HepG2 (cell line): Measurements from ENCODE around the gene TXNRD2. TPM values are rescaled to one million over a fixed set of nuclear protein-coding genes. Genes with fewer than 3 reads are reported as not detected.
A peak's percentile ranks its signal among the peaks of the same experiment; 100 is the strongest.

Experiments
- CBX2 ChIP-seq, 2 experiments: fragments of 200-600 bp in 1 of 2; sonication (generic); formaldehyde crosslinking in 1 of 2; IDR thresholded peaks; 2 replicates each; pipeline versions ENCODE4 v1.7.0 to v1.8.1; 2018 to 2022; ENCODE audit warnings: low read depth in 2 of 2, low read length in 1 of 2, mild to moderate bottlenecking in 1 of 2, missing genetic modification reagents in 1 of 2
- CHCHD3 ChIP-seq: sonication (generic); formaldehyde crosslinking; IDR thresholded peaks from 2 replicates; pipeline ENCODE4 v1.8.0; 2022; ENCODE audit warnings: mild to moderate bottlenecking, missing genetic modification reagents, moderate library complexity
- CREB1 ChIP-seq, 2 experiments: fragments of 450-650 bp in 1 of 2; IDR thresholded peaks; 2 replicates each; pipeline ENCODE4 v1.6.1; 2016 to 2017; ENCODE audit warnings: control low read depth in 1 of 2, mild to moderate bottlenecking in 1 of 2, missing compliant biosample characterization in 1 of 2, missing genetic modification characterization in 1 of 2
- POLR2AphosphoS5 ChIP-seq: IDR thresholded peaks from 2 replicates; pipeline ENCODE4 v1.6.1; 2012; ENCODE audit warnings: low read depth, low read length
- RXRB ChIP-seq: IDR thresholded peaks from 2 replicates; pipeline ENCODE4 v1.6.1; 2016; ENCODE audit warnings: borderline replicate concordance, missing genetic modification reagents, missing compliant biosample characterization
- SIN3A ChIP-seq: IDR thresholded peaks from 2 replicates; pipeline ENCODE4 v1.6.1; 2011; ENCODE audit warnings: low read depth, mild to moderate bottlenecking, control low read depth, low read length, borderline replicate concordance
- SMC3 ChIP-seq: IDR thresholded peaks from 2 replicates; pipeline ENCODE4 v1.6.1; 2011; ENCODE audit warnings: low read length, improper control_type of control experiment
- TEAD2 ChIP-seq: sonication (generic); formaldehyde crosslinking; IDR thresholded peaks from 2 replicates; pipeline ENCODE4 v1.9.0; 2021; ENCODE audit warnings: missing genetic modification reagents
- ZMYM3 ChIP-seq: sonication (generic); formaldehyde crosslinking; IDR thresholded peaks from 2 replicates; pipeline ENCODE4 v1.5.1; 2020; ENCODE audit warnings: mild to moderate bottlenecking, missing genetic modification reagents
- ZNF124 ChIP-seq: sonication (generic); formaldehyde crosslinking; IDR thresholded peaks from 2 replicates; pipeline ENCODE4 v1.4.0; 2020; ENCODE audit warnings: missing genetic modification reagents
- ZNF557 ChIP-seq: sonication (generic); formaldehyde crosslinking; IDR thresholded peaks from 2 replicates; pipeline ENCODE4 v1.4.0; 2020; ENCODE audit warnings: missing genetic modification reagents
- ZNF563 ChIP-seq: sonication (generic); formaldehyde crosslinking; IDR thresholded peaks from 2 replicates; pipeline ENCODE4 v1.8.0; 2022; ENCODE audit warnings: mild to moderate bottlenecking, moderate library complexity, missing genetic modification reagents
- ZNF768 ChIP-seq: sonication (generic); formaldehyde crosslinking; IDR thresholded peaks from 2 replicates; pipeline ENCODE4 v1.4.0; 2020; ENCODE audit warnings: missing genetic modification reagents
- polyA plus RNA-seq, 8 experiments: library from polyadenylated mRNA; depleted of rRNA in 3 of 8; stranded (reverse) in 7 of 8; unstranded in 1 of 8; fragments of >200 nt; fragmentation: Illumina TruSeq in 4 of 8; extraction: Trizol in 4 of 8; gene quantifications; 2 replicates each; pipeline versions ENCODE4 v1.2.1 to v1.2.3, GENCODE V29; 2011 to 2016; ENCODE audit warnings: low read depth in 4 of 8, missing spikeins in 1 of 8, mixed read lengths in 1 of 8; ENCODE audit not compliant: insufficient read depth in 1 of 8
- total RNA-seq, 5 experiments: library from RNA; depleted of rRNA; stranded (reverse); fragments of >200 nt; fragmentation: Illumina TruSeq; extraction: Trizol; gene quantifications; 2 replicates each; pipeline ENCODE4 v1.2.3, GENCODE V29; 2016; ENCODE audit warnings: low read depth in 1 of 5
- TF ChIP-seq, protein P1 (sequence below): sonication (generic); formaldehyde crosslinking; IDR thresholded peaks from 2 replicates; pipeline ENCODE4 v1.8.0; 2022; ENCODE audit warnings: mild to moderate bottlenecking, missing genetic modification reagents
- TF ChIP-seq, protein P2 (sequence below): IDR thresholded peaks from 2 replicates; pipeline ENCODE4 v1.6.1; 2012; ENCODE audit warnings: inconsistent platforms
- TF ChIP-seq, protein P3 (sequence below): sonication (generic); formaldehyde crosslinking; IDR thresholded peaks from 2 replicates; pipeline ENCODE4 v1.5.0; 2020; ENCODE audit warnings: missing genetic modification reagents
- TF ChIP-seq, protein P4 (sequence below): sonication (generic); formaldehyde crosslinking; IDR thresholded peaks from 2 replicates; pipeline ENCODE4 v1.4.0; 2020; ENCODE audit warnings: mild to moderate bottlenecking, missing genetic modification reagents
- TF ChIP-seq, protein P5 (sequence below): sonication (generic); formaldehyde crosslinking; IDR thresholded peaks from 2 replicates; pipeline ENCODE4 v1.5.0; 2020; ENCODE audit warnings: missing genetic modification reagents, mild to moderate bottlenecking, borderline replicate concordance
- TF ChIP-seq, protein P6 (sequence below): IDR thresholded peaks from 2 replicates; pipeline ENCODE4 v1.6.1; 2012; ENCODE audit warnings: low read depth, low read length, improper control_type of control experiment
- TF ChIP-seq, protein P7 (sequence below): sonication (generic); formaldehyde crosslinking; IDR thresholded peaks from 2 replicates; pipeline ENCODE4 v1.4.0; 2020; ENCODE audit warnings: missing genetic modification reagents, borderline replicate concordance
- TF ChIP-seq, protein P8 (sequence below): IDR thresholded peaks from 2 replicates; pipeline ENCODE4 v1.6.1; 2016

TXNRD2 gene
- total and polyA plus RNA-seq, 2 of the 13 experiments (the other 11 are each of a cell fraction or from before 2014, with no cell fraction given): 17.5 to 18.6 TPM

DNA sequence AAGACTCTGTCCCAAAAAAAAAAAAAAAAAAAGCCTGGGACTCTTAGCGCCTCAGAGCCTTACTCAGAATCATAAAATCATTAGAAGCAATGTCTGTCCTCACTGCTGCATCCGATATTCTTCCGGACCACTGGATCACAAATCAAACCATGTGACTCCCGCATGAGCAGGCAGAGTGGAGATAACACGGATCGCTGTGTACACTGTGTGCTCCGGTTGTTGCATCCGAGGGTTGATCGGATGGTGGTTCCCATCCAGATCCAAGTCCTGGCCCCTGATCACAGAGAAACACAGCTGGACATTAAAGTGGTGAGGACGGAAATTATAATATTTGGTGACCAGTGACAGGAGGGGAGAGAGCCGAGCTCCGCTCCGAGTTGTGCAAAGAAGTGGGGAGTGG, 9.7 kb upstream of the TXNRD2 start (continued):
- TF ChIP-seq, protein P1, sequence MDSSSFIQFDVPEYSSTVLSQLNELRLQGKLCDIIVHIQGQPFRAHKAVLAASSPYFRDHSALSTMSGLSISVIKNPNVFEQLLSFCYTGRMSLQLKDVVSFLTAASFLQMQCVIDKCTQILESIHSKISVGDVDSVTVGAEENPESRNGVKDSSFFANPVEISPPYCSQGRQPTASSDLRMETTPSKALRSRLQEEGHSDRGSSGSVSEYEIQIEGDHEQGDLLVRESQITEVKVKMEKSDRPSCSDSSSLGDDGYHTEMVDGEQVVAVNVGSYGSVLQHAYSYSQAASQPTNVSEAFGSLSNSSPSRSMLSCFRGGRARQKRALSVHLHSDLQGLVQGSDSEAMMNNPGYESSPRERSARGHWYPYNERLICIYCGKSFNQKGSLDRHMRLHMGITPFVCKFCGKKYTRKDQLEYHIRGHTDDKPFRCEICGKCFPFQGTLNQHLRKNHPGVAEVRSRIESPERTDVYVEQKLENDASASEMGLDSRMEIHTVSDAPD (CRISPR knock-in tag): peak; percentile 0; the same call in 1 of the 2 replicates
- TF ChIP-seq, protein P2, sequence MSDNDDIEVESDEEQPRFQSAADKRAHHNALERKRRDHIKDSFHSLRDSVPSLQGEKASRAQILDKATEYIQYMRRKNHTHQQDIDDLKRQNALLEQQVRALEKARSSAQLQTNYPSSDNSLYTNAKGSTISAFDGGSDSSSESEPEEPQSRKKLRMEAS: peak; percentile 3; the same call in 1 of the 2 replicates
- TF ChIP-seq CHCHD3 (no peak), SMC3 (no peak), TEAD2 (CRISPR knock-in tag) (no peak), RXRB (CRISPR knock-in tag) (no peak), CREB1 (IDR thresholded peaks at IDR 0.05) (no peak), CREB1 (CRISPR knock-in tag; IDR thresholded peaks at IDR 0.05) (no peak), SIN3A (no peak), ZNF124 (CRISPR knock-in tag) (0 out of 2 replicates have a peak, but pooled peaks have one; percentile 7), ZNF563 (CRISPR knock-in tag) (no peak), ZMYM3 (CRISPR knock-in tag) (no peak), ZNF557 (no peak), ZNF768 (no peak), POLR2AphosphoS5 (0 out of 2 replicates have a peak, but pooled peaks have one; percentile 12), CBX2 (IDR thresholded peaks at IDR 0.05; ENCODE audit: low read depth, low read length) (no peak), CBX2 (CRISPR knock-in tag; IDR thresholded peaks at IDR 0.05; ENCODE audit: low read depth) (no peak)
- TF ChIP-seq, protein P3, sequence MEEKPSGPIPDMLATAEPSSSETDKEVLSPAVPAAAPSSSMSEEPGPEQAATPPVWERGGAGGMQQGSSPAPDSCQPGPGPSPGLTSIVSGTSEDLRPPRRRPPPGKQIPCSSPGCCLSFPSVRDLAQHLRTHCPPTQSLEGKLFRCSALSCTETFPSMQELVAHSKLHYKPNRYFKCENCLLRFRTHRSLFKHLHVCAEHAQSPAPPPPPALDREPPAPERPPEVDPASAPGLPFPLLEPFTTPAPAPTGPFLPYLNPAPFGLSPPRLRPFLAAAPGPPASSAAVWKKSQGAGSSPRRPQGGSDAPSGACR (CRISPR knock-in tag): no peak
- TF ChIP-seq, protein P4, sequence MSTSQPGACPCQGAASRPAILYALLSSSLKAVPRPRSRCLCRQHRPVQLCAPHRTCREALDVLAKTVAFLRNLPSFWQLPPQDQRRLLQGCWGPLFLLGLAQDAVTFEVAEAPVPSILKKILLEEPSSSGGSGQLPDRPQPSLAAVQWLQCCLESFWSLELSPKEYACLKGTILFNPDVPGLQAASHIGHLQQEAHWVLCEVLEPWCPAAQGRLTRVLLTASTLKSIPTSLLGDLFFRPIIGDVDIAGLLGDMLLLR (CRISPR knock-in tag): 0 out of 2 replicates have a peak, but pooled peaks have one; percentile 27
- TF ChIP-seq, protein P5, sequence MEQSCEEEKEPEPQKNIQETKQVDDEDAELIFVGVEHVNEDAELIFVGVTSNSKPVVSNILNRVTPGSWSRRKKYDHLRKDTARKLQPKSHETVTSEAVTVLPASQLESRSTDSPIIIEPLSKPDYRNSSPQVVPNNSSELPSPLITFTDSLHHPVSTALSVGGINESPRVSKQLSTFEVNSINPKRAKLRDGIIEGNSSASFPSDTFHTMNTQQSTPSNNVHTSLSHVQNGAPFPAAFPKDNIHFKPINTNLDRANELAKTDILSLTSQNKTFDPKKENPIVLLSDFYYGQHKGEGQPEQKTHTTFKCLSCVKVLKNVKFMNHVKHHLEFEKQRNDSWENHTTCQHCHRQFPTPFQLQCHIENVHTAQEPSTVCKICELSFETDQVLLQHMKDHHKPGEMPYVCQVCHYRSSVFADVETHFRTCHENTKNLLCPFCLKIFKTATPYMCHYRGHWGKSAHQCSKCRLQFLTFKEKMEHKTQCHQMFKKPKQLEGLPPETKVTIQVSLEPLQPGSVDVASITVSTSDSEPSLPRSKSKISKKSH (CRISPR knock-in tag): no peak
- TF ChIP-seq, protein P6, sequence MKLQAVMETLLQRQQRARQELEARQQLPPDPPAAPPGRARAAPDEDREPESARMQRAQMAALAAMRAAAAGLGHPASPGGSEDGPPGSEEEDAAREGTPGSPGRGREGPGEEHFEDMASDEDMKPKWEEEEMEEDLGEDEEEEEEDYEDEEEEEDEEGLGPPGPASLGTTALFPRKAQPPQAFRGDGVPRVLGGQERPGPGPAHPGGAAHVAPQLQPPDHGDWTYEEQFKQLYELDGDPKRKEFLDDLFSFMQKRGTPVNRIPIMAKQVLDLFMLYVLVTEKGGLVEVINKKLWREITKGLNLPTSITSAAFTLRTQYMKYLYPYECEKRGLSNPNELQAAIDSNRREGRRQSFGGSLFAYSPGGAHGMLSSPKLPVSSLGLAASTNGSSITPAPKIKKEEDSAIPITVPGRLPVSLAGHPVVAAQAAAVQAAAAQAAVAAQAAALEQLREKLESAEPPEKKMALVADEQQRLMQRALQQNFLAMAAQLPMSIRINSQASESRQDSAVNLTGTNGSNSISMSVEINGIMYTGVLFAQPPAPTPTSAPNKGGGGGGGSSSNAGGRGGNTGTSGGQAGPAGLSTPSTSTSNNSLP: peak; percentile 28; the same call in 1 of the 2 replicates
- TF ChIP-seq, protein P7, sequence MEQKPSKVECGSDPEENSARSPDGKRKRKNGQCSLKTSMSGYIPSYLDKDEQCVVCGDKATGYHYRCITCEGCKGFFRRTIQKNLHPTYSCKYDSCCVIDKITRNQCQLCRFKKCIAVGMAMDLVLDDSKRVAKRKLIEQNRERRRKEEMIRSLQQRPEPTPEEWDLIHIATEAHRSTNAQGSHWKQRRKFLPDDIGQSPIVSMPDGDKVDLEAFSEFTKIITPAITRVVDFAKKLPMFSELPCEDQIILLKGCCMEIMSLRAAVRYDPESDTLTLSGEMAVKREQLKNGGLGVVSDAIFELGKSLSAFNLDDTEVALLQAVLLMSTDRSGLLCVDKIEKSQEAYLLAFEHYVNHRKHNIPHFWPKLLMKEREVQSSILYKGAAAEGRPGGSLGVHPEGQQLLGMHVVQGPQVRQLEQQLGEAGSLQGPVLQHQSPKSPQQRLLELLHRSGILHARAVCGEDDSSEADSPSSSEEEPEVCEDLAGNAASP (CRISPR knock-in tag): no peak
- TF ChIP-seq, protein P8, sequence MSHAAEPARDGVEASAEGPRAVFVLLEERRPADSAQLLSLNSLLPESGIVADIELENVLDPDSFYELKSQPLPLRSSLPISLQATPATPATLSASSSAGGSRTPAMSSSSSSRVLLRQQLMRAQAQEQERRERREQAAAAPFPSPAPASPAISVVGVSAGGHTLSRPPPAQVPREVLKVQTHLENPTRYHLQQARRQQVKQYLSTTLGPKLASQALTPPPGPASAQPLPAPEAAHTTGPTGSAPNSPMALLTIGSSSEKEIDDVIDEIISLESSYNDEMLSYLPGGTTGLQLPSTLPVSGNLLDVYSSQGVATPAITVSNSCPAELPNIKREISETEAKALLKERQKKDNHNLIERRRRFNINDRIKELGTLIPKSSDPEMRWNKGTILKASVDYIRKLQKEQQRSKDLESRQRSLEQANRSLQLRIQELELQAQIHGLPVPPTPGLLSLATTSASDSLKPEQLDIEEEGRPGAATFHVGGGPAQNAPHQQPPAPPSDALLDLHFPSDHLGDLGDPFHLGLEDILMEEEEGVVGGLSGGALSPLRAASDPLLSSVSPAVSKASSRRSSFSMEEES (CRISPR knock-in tag): peak; percentile 57; the same call in 1 of the 2 replicates
